T-cell (primary cell): ENCODE results near the gene RAB3C. TPM values are rescaled to one million over a fixed set of nuclear protein-coding genes. Genes with fewer than 3 reads are reported as not detected.
A peak's percentile ranks its signal among the peaks of the same experiment; 100 is the strongest.

Experiments used
- ATAC-seq, 4 experiments: fragments of 200-7000 bp in 3 of 4; fragments of 150-1000 bp in 1 of 4; cut with Tn5 transposase; replicated peaks in 1 of 4; 1 replicate in 3 of 4; 2 replicates in 1 of 4; pipeline ENCODE4 v1.10.0; 2021; ENCODE audit warnings: moderate library complexity in 3 of 4, mild to moderate bottlenecking in 2 of 4, moderate number of reproducible peaks in 1 of 4
- CTCF ChIA-PET, 2 donors: fragments of 300-600 bp; sonication (Branson Sonifier 250); formaldehyde crosslinking; loops; one replicate each; lab custom pipeline; 2022; ENCODE audit warnings: antibody characterized with exemption in 2 of 2; lab: Charles Lee
- POLR2A ChIA-PET, 2 donors: fragments of 300-600 bp; sonication (Branson Sonifier 250); formaldehyde crosslinking; loops; one replicate each; lab custom pipeline; 2022; ENCODE audit warnings: antibody characterized with exemption in 2 of 2; lab: Charles Lee
- DNase-seq, 35 experiments: peaks; one replicate each; pipeline versions ENCODE4 v3.0.0 to v3.0.0-alpha.2; 2013 to 2023
- H3K27ac ChIP-seq: one replicate; pipeline ENCODE4 v1.5.1; 2013; ENCODE audit warnings: low read length
- H3K27me3 ChIP-seq, 2 experiments: replicated peaks in 1 of 2; 1 replicate in 1 of 2; 2 replicates in 1 of 2; pipeline versions ENCODE4 v1.6.1 to v1.7.0; 2013; ENCODE audit warnings: low read length in 1 of 2, mixed read lengths in 1 of 2; ENCODE audit not compliant: control insufficient read depth in 2 of 2, insufficient read depth in 2 of 2; ENCODE audit errors: extremely low read depth in 1 of 2
- H3K36me3 ChIP-seq, 2 donors: 1 replicate in 1 of 2; 2 replicates in 1 of 2; pipeline versions ENCODE4 v1.6.1 to v1.7.0; 2013; ENCODE audit warnings: low read length in 1 of 2; ENCODE audit not compliant: control insufficient read depth in 2 of 2, insufficient read depth in 1 of 2; ENCODE audit errors: extremely low read depth in 1 of 2
- H3K4me1 ChIP-seq, 2 experiments: 1 replicate in 1 of 2; 2 replicates in 1 of 2; pipeline versions ENCODE4 v1.6.1 to v1.7.0; 2013; ENCODE audit warnings: low read length in 2 of 2, mixed read lengths in 1 of 2; ENCODE audit not compliant: insufficient read depth in 2 of 2, control insufficient read depth in 1 of 2; ENCODE audit errors: extremely low read depth in 1 of 2
- H3K4me3 ChIP-seq, 2 donors: 1 replicate in 1 of 2; 2 replicates in 1 of 2; pipeline versions ENCODE4 v1.5.1 to v1.7.0; 2013; ENCODE audit warnings: mild to moderate bottlenecking in 2 of 2, low read length in 1 of 2, moderate library complexity in 1 of 2; ENCODE audit not compliant: control insufficient read depth in 1 of 2; ENCODE audit errors: extremely low read depth in 1 of 2
- H3K9me3 ChIP-seq: 2 replicates; pipeline ENCODE4 v1.7.0; 2013
- H3K27ac Mint-ChIP-seq, 2 donors: one replicate each; pipeline ENCODE4 v1.8.0; 2020 to 2021; ENCODE audit warnings: mild to moderate bottlenecking in 2 of 2, mixed read lengths in 2 of 2
- H3K27me3 Mint-ChIP-seq, 2 donors: one replicate each; pipeline ENCODE4 v1.8.0; 2021 to 2022; ENCODE audit warnings: mixed read lengths in 2 of 2
- H3K36me3 Mint-ChIP-seq: one replicate; pipeline ENCODE4 v1.8.0; 2021; ENCODE audit warnings: mixed read lengths
- H3K4me1 Mint-ChIP-seq, 3 donors: one replicate each; pipeline ENCODE4 v1.8.0; 2020 to 2022; ENCODE audit warnings: mixed read lengths in 3 of 3, mild to moderate bottlenecking in 1 of 3
- H3K4me3 Mint-ChIP-seq, 3 donors: one replicate each; pipeline ENCODE4 v1.8.0; 2020 to 2022; ENCODE audit warnings: mild to moderate bottlenecking in 3 of 3, mixed read lengths in 3 of 3, moderate library complexity in 3 of 3
- H3K9me3 Mint-ChIP-seq, 3 donors: one replicate each; pipeline ENCODE4 v1.8.0; 2020 to 2022; ENCODE audit warnings: mixed read lengths in 3 of 3
- WGBS: methylation state at CpG from one replicate; pipeline ENCODE4 v1.1.5; 2013; ENCODE audit warnings: missing lambda C conversion rate; ENCODE audit not compliant: insufficient coverage; 5-methylcytosine and 5-hydroxymethylcytosine counted together
- total RNA-seq, 35 experiments: library from RNA in 6 of 35; stranded (reverse) in 6 of 35; fragments of 120-200 nt in 1 of 35; gene quantifications; one replicate each; pipeline versions ENCODE4 v1.2.1 to v1.2.4 and lab custom pipeline; 2013 to 2026

Gene RAB3C
- total RNA-seq, 5 donors from 2014 or later (not counting 1 experiment from before 2014, with no cell fraction given), result not detected

GRCh38 chr5:58849223-58849622 lies 266.3 kb downstream of the RAB3C start:
- Mint-ChIP-seq H3K27ac (no peak overlapping the region), H3K9me3 (no peaks in the 10 kb centered on the region), H3K4me1 (no peaks in the 10 kb centered on the region), H3K27me3 (peaks cover 8 to 13% of the 10 kb centered on the region in 2 donors), H3K36me3 (no peaks in the 10 kb centered on the region), H3K4me3 (no peak overlapping the region)
- Histone ChIP-seq H3K4me3 (no peak overlapping the region), H3K9me3 (no peaks in the 10 kb centered on the region), H3K27me3 (peaks cover 0 to 3% of the 10 kb centered on the region in 2 experiments), H3K27ac (no peak overlapping the region), H3K36me3 (no peaks in the 10 kb centered on the region), H3K4me1 (no peaks in the 10 kb centered on the region)
- DNase-seq, result no peak
- CTCF ChIA-PET, result interaction anchor here (0.8 to 1.3 kb wide), 2 partner anchors 15 to 1070 kb away, joined by 3 read pairs; no protein-coding TSS in a partner anchor
- WGBS, result no CpG with 5 or more reads among the region's 1 CpG
- POLR2A ChIA-PET, result no interaction called here
- ATAC-seq, result no peak

DNA sequence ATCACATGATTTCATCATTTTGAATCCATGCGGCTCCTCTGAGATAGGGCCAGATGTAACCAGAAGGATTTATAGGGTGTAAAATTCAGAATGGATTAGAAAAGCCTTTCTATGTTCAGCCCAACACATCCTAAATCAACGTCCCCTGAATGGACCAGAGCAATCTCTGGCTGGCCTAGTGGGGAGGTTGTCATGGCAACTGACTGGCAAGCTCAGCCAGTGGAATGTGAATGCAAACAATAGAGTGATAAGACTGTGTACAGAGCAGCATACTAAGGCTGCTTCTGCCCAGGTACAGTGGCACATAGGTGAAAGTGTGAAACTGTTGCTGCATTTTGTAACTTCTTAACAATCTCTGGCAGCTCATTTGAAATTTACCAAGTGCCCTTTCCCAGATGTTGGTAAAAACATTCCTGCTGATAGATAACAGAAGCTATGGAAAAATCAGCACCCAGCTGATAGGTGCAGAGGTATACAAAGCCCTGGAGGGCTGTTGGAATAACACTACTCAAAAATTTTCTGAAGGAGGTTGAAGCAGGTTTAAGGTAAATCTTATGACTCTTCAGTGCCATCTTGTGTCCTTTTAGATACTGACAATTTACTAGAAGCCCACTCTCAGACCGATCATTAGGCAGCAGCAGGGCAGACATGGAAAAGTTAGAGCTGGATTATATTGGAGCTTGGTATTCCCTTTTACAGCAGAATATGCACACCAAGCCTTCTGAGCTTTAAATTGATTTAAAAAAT lies 267.2 kb downstream of the RAB3C start:
- H3K4me1 ChIP-seq, result no peaks in the 10 kb centered on the region
- no peak overlapping the region for H3K27ac Mint-ChIP-seq
- WGBS, result no CpG with 5 or more reads among the region's 3 CpGs
- no peaks in the 10 kb centered on the region for H3K9me3 ChIP-seq
- H3K36me3 Mint-ChIP-seq, result no peaks in the 10 kb centered on the region
- H3K9me3 Mint-ChIP-seq, result no peaks in the 10 kb centered on the region
- ATAC-seq (no peak), DNase-seq (peak in 1 of 35 experiments; percentile 29)
- H3K36me3 ChIP-seq, result no peaks in the 10 kb centered on the region
- CTCF ChIA-PET, result interaction anchor here (0.6 to 1.3 kb wide), 4 partner anchors 16 to 1072 kb away, joined by 3 read pairs; no protein-coding TSS in a partner anchor
- no peak overlapping the region for H3K4me3 Mint-ChIP-seq
- H3K4me3 ChIP-seq, result no peak overlapping the region
- POLR2A ChIA-PET, result no interaction called here
- H3K27me3 Mint-ChIP-seq, result peaks cover 8 to 13% of the 10 kb centered on the region in 2 donors
- H3K27ac ChIP-seq, result no peak overlapping the region
- H3K4me1 Mint-ChIP-seq, result no peaks in the 10 kb centered on the region
- peaks cover 0 to 3% of the 10 kb centered on the region in 2 experiments for H3K27me3 ChIP-seq

GRCh38 chr5:58851153-58851552 lies 268.3 kb downstream of the RAB3C start:
- H3K9me3 ChIP-seq, result no peaks in the 10 kb centered on the region
- H3K4me3 ChIP-seq, result no peak overlapping the region
- no peaks in the 10 kb centered on the region for H3K9me3 Mint-ChIP-seq
- no peak overlapping the region for H3K27ac ChIP-seq
- DNase-seq (no peak), ATAC-seq (no peak)
- H3K4me3 Mint-ChIP-seq, result no peak overlapping the region
- no peaks in the 10 kb centered on the region for H3K4me1 Mint-ChIP-seq
- H3K27me3 Mint-ChIP-seq, result peaks cover 8 to 15% of the 10 kb centered on the region in 2 donors
- ChIA-PET POLR2A (no interaction called here), CTCF (no interaction called here)
- no peaks in the 10 kb centered on the region for H3K4me1 ChIP-seq
- H3K36me3 Mint-ChIP-seq, result no peaks in the 10 kb centered on the region
- H3K27ac Mint-ChIP-seq, result no peak overlapping the region
- no peaks in the 10 kb centered on the region for H3K36me3 ChIP-seq
- 73% methylated on average over 3 of the region's 7 CpGs for WGBS
- peaks cover 0 to 3% of the 10 kb centered on the region in 2 experiments for H3K27me3 ChIP-seq

DNA sequence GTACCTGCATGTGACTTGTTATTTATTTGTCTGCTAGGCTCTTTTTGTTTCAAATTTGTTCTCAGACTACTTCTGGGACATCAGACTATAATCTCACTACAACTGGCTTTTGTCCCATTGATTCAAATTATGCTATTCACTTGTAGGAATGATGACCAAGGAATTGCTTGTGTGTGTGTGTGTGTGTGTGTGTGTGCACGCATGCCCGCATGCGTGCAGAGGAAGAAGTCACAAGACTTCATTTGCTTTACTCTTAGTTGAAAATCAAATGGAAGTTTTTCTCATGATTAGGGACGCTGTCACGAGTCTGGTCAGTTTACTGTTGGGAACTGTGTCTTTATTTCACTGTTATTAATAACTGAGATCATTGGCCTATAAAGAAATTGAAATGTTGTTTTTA lies 268.7 kb downstream of the RAB3C start:
- H3K9me3 Mint-ChIP-seq, result no peaks in the 10 kb centered on the region
- DNase-seq, result no peak
- H3K4me3 Mint-ChIP-seq, result no peak overlapping the region
- WGBS, result no CpG with 5 or more reads among the region's 5 CpGs
- no peak overlapping the region for H3K27ac Mint-ChIP-seq
- H3K9me3 ChIP-seq, result no peaks in the 10 kb centered on the region
- H3K27ac ChIP-seq, result no peak overlapping the region
- H3K36me3 ChIP-seq, result no peaks in the 10 kb centered on the region
- H3K4me1 ChIP-seq, result no peaks in the 10 kb centered on the region
- ATAC-seq, result no peak
- peaks cover 10 to 18% of the 10 kb centered on the region in 2 donors for H3K27me3 Mint-ChIP-seq
- H3K4me1 Mint-ChIP-seq, result no peaks in the 10 kb centered on the region
- ChIA-PET POLR2A (no interaction called here), CTCF (no interaction called here)
- no peak overlapping the region for H3K4me3 ChIP-seq
- no peaks in the 10 kb centered on the region for H3K27me3 ChIP-seq
- H3K36me3 Mint-ChIP-seq, result no peaks in the 10 kb centered on the region

DNA sequence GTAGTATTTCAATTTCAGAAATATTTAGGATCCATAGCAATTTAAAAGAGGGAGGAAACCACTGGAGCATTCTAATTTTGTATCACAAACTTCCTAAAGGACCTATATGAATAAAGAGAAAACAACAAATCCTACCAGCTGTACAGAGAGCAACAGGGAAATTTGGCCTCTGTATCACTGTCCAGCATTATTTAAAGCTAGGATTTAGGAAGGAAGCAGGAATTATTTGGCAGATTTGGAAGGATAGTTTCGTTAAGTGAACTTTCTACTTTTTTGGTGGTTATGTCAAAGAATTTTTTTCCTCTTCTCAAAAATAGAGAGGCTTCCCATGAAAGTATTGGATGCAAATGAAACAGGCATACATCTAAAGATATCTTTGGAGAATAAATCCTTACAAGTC lies 269.7 kb downstream of the RAB3C start:
- Mint-ChIP-seq H3K36me3 (no peaks in the 10 kb centered on the region), H3K4me3 (no peak overlapping the region), H3K4me1 (no peaks in the 10 kb centered on the region), H3K27ac (no peak overlapping the region), H3K9me3 (no peaks in the 10 kb centered on the region), H3K27me3 (peaks cover 4 to 18% of the 10 kb centered on the region in 2 donors)
- no peaks in the 10 kb centered on the region for H3K9me3 ChIP-seq
- DNase-seq (no peak), ATAC-seq (no peak)
- no peaks in the 10 kb centered on the region for H3K27me3 ChIP-seq
- no peak overlapping the region for H3K27ac ChIP-seq
- ChIA-PET CTCF (interaction anchor here in 1 of 2 donors (0.6 kb wide), 1 partner anchor 120 kb away, joined by 3 read pairs; no protein-coding TSS in a partner anchor), POLR2A (no interaction called here)
- no peak overlapping the region for H3K4me3 ChIP-seq
- no CpG with 5 or more reads among the region's 1 CpG for WGBS
- H3K36me3 ChIP-seq, result no peaks in the 10 kb centered on the region
- H3K4me1 ChIP-seq, result no peaks in the 10 kb centered on the region

- Mint-ChIP-seq H3K27me3 (peaks cover 12 to 26% of the 10 kb centered on the region in 2 donors), H3K4me1 (no peaks in the 10 kb centered on the region), H3K36me3 (no peaks in the 10 kb centered on the region), H3K9me3 (no peaks in the 10 kb centered on the region), H3K27ac (no peak overlapping the region), H3K4me3 (no peak overlapping the region)
- Histone ChIP-seq H3K4me1 (no peaks in the 10 kb centered on the region), H3K9me3 (no peaks in the 10 kb centered on the region), H3K4me3 (no peak overlapping the region), H3K36me3 (no peaks in the 10 kb centered on the region), H3K27me3 (no peaks in the 10 kb centered on the region), H3K27ac (no peak overlapping the region)
- CTCF ChIA-PET, result interaction anchor here in 1 of 2 donors (0.6 to 1.0 kb wide), 2 partner anchors 32 to 653 kb away, joined by 3 to 4 read pairs; no protein-coding TSS in a partner anchor
- DNase-seq (no peak), ATAC-seq (no peak)
- POLR2A ChIA-PET, result no interaction called here
- WGBS, result 83% methylated on average over 2 of the region's 2 CpGs
These were observed 271.6 kb downstream of the RAB3C start for GRCh38 chr5:58854441-58854840.
